PC-3 (cell line): ENCODE results near the gene PRR36. TPM values are rescaled to one million over a fixed set of nuclear protein-coding genes. Genes with fewer than 3 reads are reported as not detected.

Source experiments
- ATAC-seq: fragments of 200-7000 bp; cut with Tn5 transposase; 2 replicates; pipeline ENCODE4 v1.9.1; 2020; ENCODE audit warnings: mild to moderate bottlenecking, moderate library complexity
- BruUV-seq: library from RNA; stranded (reverse); fragments of 400-500 nt; replicated peaks from 2 replicates; lab custom pipeline; 2021; lab: Mats Ljungman, UMichigan
- CTCF ChIA-PET: fragments of 300-600 bp; sonication (Branson Sonifier 250); formaldehyde crosslinking; loops from one replicate; lab custom pipeline; 2022; ENCODE audit warnings: antibody characterized with exemption; lab: Charles Lee
- POLR2A ChIA-PET: fragments of 300-600 bp; sonication (Branson Sonifier 250); formaldehyde crosslinking; loops from one replicate; lab custom pipeline; 2022; ENCODE audit warnings: antibody characterized with exemption; ENCODE audit not compliant: unreplicated experiment; lab: Charles Lee
- DNase-seq: peaks from one replicate; pipeline ENCODE4 v3.0.0-alpha.2; 2015
- H2AFZ ChIP-seq: fragments of 300-600 bp; sonication (generic); 2 replicates; pipeline ENCODE4 v1.6.0; 2016; ENCODE audit warnings: antibody characterized with exemption, low read length
- H3F3A ChIP-seq: fragments of 300-600 bp; sonication (generic); one replicate; pipeline ENCODE4 v1.6.0; 2017; ENCODE audit warnings: antibody characterized with exemption, low read length, control low read depth, mild to moderate bottlenecking; ENCODE audit not compliant: unreplicated experiment
- H3K27ac ChIP-seq: fragments of 300-600 bp; sonication (generic); 2 replicates; pipeline ENCODE4 v1.5.1; 2016; ENCODE audit warnings: mild to moderate bottlenecking, low read length
- H3K27me3 ChIP-seq: fragments of 300-600 bp; sonication (generic); 2 replicates; pipeline ENCODE4 v1.6.1; 2016; ENCODE audit warnings: low read length, mixed read lengths
- H3K36me3 ChIP-seq: fragments of 300-600 bp; sonication (generic); 2 replicates; pipeline ENCODE4 v1.6.1; 2016; ENCODE audit warnings: low read depth, mixed run types, low read length, mixed read lengths
- H3K4me1 ChIP-seq: fragments of 300-600 bp; sonication (generic); 2 replicates; pipeline ENCODE4 v1.5.1; 2016; ENCODE audit warnings: low read length; ENCODE audit not compliant: insufficient read depth
- H3K4me2 ChIP-seq: fragments of 300-600 bp; sonication (generic); 2 replicates; pipeline ENCODE4 v1.6.0; 2016; ENCODE audit warnings: low read length
- H3K4me3 ChIP-seq: fragments of 300-600 bp; sonication (generic); 2 replicates; pipeline ENCODE4 v1.5.1; 2016; ENCODE audit warnings: mild to moderate bottlenecking, low read length, mixed read lengths
- H3K79me2 ChIP-seq: fragments of 300-600 bp; sonication (generic); 2 replicates; pipeline ENCODE4 v1.6.1; 2017; ENCODE audit warnings: low read length, mixed read lengths
- H3K9ac ChIP-seq: fragments of 300-600 bp; sonication (generic); 2 replicates; pipeline ENCODE4 v1.6.0; 2016; ENCODE audit warnings: mild to moderate bottlenecking, low read length
- H3K9me2 ChIP-seq: fragments of 300-600 bp; sonication (generic); replicated peaks from 2 replicates; pipeline ENCODE4 v1.6.1; 2016; ENCODE audit warnings: mixed run types, low read length, mixed read lengths
- H3K9me3 ChIP-seq: fragments of 300-600 bp; sonication (generic); 2 replicates; pipeline ENCODE4 v1.6.1; 2016; ENCODE audit warnings: low read length, mixed read lengths
- H4K20me1 ChIP-seq: fragments of 300-600 bp; sonication (generic); 2 replicates; pipeline ENCODE4 v1.6.1; 2016; ENCODE audit warnings: low read length, mixed read lengths
- CTCF ChIP-seq: fragments of 300-600 bp; sonication (generic); conservative IDR thresholded peaks from 2 replicates; pipeline ENCODE4 v1.5.1; 2017; ENCODE audit warnings: antibody characterized with exemption, low read depth, mild to moderate bottlenecking, low read length
- EZH2 ChIP-seq: fragments of 300-600 bp; sonication (generic); IDR thresholded peaks from one replicate; pipeline ENCODE4 v1.6.1; 2017; ENCODE audit warnings: antibody characterized with exemption, mild to moderate bottlenecking, low read length; ENCODE audit not compliant: unreplicated experiment
- EZH2phosphoT487 ChIP-seq: fragments of 300-600 bp; sonication (generic); IDR thresholded peaks from 2 replicates; pipeline ENCODE4 v1.6.1; 2018; ENCODE audit warnings: mild to moderate bottlenecking, antibody characterized with exemption, low read length, borderline replicate concordance
- intact Hi-C: fragments of 100-400 bp; cut with micrococcal nuclease; formaldehyde crosslinking; loops from 2 replicates; pipeline ENCODE4 v1.9.0; 2023
- total RNA-seq: library from RNA; depleted of rRNA; stranded (reverse); fragments of >200 nt; gene quantifications from 2 replicates; pipeline ENCODE4 v1.2.3, GENCODE V29; 2014

Gene PRR36
- total RNA-seq, 1 experiment from 2014 or later, result 2.5 TPM

GRCh38 chr19:7916103-7916954 lies 42.1 kb upstream of the PRR36 start:
- peak; percentile 42 for DNase-seq
- H3K4me2 ChIP-seq, result peak overlapping the region; percentile 90
- no peaks in the 10 kb centered on the region for H3K9me2 ChIP-seq
- peak overlapping the region; percentile 87 for H2AFZ ChIP-seq
- H3K27ac ChIP-seq, result no peak overlapping the region
- H3K9me3 ChIP-seq, result no peaks in the 10 kb centered on the region
- H3K4me1 ChIP-seq, result peaks cover 28% of the 10 kb centered on the region
- BruUV-seq, result no TSS peak
- peaks cover 5% of the 10 kb centered on the region; the same call in 1 of the 2 replicates for H3K36me3 ChIP-seq
- ChIA-PET POLR2A (interaction anchor here (0.7 kb wide), 1 partner anchor 18 kb away, joined by 3 read pairs; no protein-coding TSS in a partner anchor), CTCF (interaction anchor here (0.7 kb wide), 1 partner anchor 13 kb away, joined by 6 read pairs; the partner anchor contains the start of gene MAP2K7)
- H3F3A ChIP-seq, result no peaks in the 10 kb centered on the region
- intact Hi-C loops, result no loop called here
- H3K27me3 ChIP-seq, result no peaks in the 10 kb centered on the region
- TF ChIP-seq CTCF (0 out of 2 replicates have a peak, but pooled peaks have one; percentile 13), EZH2phosphoT487 (no peak)
- H3K79me2 ChIP-seq, result peaks cover 4% of the 10 kb centered on the region; the same call in 1 of the 2 replicates
- peak overlapping the region; percentile 74 for H3K4me3 ChIP-seq
- H3K9ac ChIP-seq, result peak overlapping the region; percentile 73
- peak; percentile 4 for ATAC-seq
- 0 out of 2 replicates have a peak, but pooled peaks cover 1% of the 10 kb centered on the region for H4K20me1 ChIP-seq

GRCh38 chr19:7915250-7916102 lies 41.3 kb upstream of the PRR36 start:
- Histone ChIP-seq H3K4me3 (peak overlapping the region; percentile 74), H3K9me3 (no peaks in the 10 kb centered on the region), H3K79me2 (peaks cover 4% of the 10 kb centered on the region; the same call in 1 of the 2 replicates), H3K9me2 (no peaks in the 10 kb centered on the region), H4K20me1 (no peaks in the 10 kb centered on the region), H3K4me1 (peaks cover 23% of the 10 kb centered on the region), H3K27ac (no peak overlapping the region), H3F3A (no peaks in the 10 kb centered on the region), H3K4me2 (peak overlapping the region; percentile 90), H3K36me3 (peaks cover 12% of the 10 kb centered on the region), H3K9ac (peak overlapping the region; percentile 73), H2AFZ (peak overlapping the region; percentile 87; the same call in 1 of the 2 replicates), H3K27me3 (no peaks in the 10 kb centered on the region)
- TF ChIP-seq EZH2phosphoT487, result no peak
- no peak for TF ChIP-seq CTCF
- no peak for TF ChIP-seq EZH2
- no peak for ATAC-seq
- intact Hi-C loops, result no loop called here
- ChIA-PET POLR2A (no interaction called here), CTCF (interaction anchor here (0.7 kb wide), 1 partner anchor 12 kb away, joined by 6 read pairs; the partner anchor contains the start of gene MAP2K7)
- DNase-seq, result no peak
- no TSS peak for BruUV-seq
